Measurements from ENCODE around the gene BAD.

- TF ChIP-seq POLR2A (IDR thresholded peaks at IDR 0.05; ENCODE audit: low read depth, low read length): 0 out of 2 replicates have a peak, but pooled peaks have one; percentile 52
- no peak for TF ChIP-seq TAF1 (IDR thresholded peaks at IDR 0.05; ENCODE audit: borderline replicate concordance, low read depth, low read length)
Observed at GRCh38 chr11:64224891-64225607, 59.4 kb downstream of the BAD start.

All from GM12892 (cell line).